Prostate gland (tissue), 2 donors: ENCODE results near the gene PRX. TPM values are rescaled to one million over a fixed set of nuclear protein-coding genes. Genes with fewer than 3 reads are reported as not detected.
"Not testable (repeated sequence)": the region's sequence is repeated elsewhere in the genome, so short reads cannot be mapped to it uniquely, and the experiment has no call there.

Experiments
- DNase-seq: peaks from one replicate; pipeline ENCODE4 v3.0.0-alpha.2; 2019; ENCODE audit warnings: low spot score
- H3K27ac ChIP-seq, 2 donors: fragments of 200-600 bp; sonication (generic); 2 replicates each; pipeline ENCODE4 v1.5.1; 2017 to 2019
- H3K27me3 ChIP-seq: fragments of 200-600 bp; sonication (generic); replicated peaks from 2 replicates; pipeline ENCODE4 v1.5.1; 2019; ENCODE audit not compliant: insufficient read depth
- H3K36me3 ChIP-seq, 2 donors: fragments of 200-600 bp; sonication (generic); 1 replicate in 1 of 2; 2 replicates in 1 of 2; pipeline versions ENCODE4 v1.5.1 to v1.8.1; 2017 to 2019
- H3K4me1 ChIP-seq: fragments of 200-600 bp; sonication (generic); replicated peaks from 2 replicates; pipeline ENCODE4 v1.5.1; 2019
- H3K4me3 ChIP-seq, 2 donors: fragments of 200-600 bp; sonication (generic); 2 replicates each; pipeline ENCODE4 v1.5.1; 2017 to 2019
- H3K9me3 ChIP-seq: fragments of 200-600 bp; sonication (generic); 2 replicates; pipeline ENCODE4 v1.5.1; 2017
- CTCF ChIP-seq, 4 experiments: fragments of 200-600 bp in 2 of 4; fragments of 450-650 bp in 2 of 4; sonication (generic) in 2 of 4; IDR thresholded peaks; 1 replicate in 3 of 4; 2 replicates in 1 of 4; pipeline ENCODE4 v1.5.1; 2016 to 2019; ENCODE audit warnings: antibody characterized with exemption in 4 of 4, mild to moderate bottlenecking in 2 of 4, moderate library complexity in 2 of 4
- POLR2A ChIP-seq: fragments of 450-650 bp; IDR thresholded peaks from one replicate; pipeline ENCODE4 v1.6.1; 2016; ENCODE audit warnings: antibody characterized with exemption, mild to moderate bottlenecking
- POLR2AphosphoS5 ChIP-seq: sonication (generic); formaldehyde crosslinking; IDR thresholded peaks from one replicate; pipeline ENCODE4 v1.6.1; 2017; ENCODE audit warnings: antibody characterized with exemption
- WGBS: methylation state at CpG from one replicate; pipeline ENCODE4 v1.1.5; 2018; 5-methylcytosine and 5-hydroxymethylcytosine counted together
- intact Hi-C: fragments of 100-400 bp; cut with DNase I; formaldehyde crosslinking; loops from one replicate; pipeline ENCODE4 v1.14.2; 2022
- total RNA-seq, 2 donors: library from RNA; depleted of rRNA; stranded (reverse); fragments of >200 nt; gene quantifications; one replicate each; pipeline ENCODE4 v1.1.0, GENCODE V29; 2016

PRX gene
- total RNA-seq, 2 donors from 2014 or later, result 4.1 to 10.7 TPM

GRCh38 chr19:40414542-40415535 is 1.7 kb upstream of the PRX start:
- 76% methylated on average over 21 of the region's 21 CpGs for WGBS
- Histone ChIP-seq H3K4me1 (no peaks in the 10 kb centered on the region), H3K4me3 (no peak overlapping the region), H3K36me3 (no peaks in the 10 kb centered on the region), H3K27ac (no peak overlapping the region), H3K9me3 (no peaks in the 10 kb centered on the region), H3K27me3 (no peaks in the 10 kb centered on the region)
- intact Hi-C loops, result no loop called here
- TF ChIP-seq POLR2AphosphoS5, result no peak
- DNase-seq, result no peak

GRCh38 chr19:40412866-40413265 is 312 bp downstream of the PRX start:
- H3K4me1 ChIP-seq, result no peaks in the 10 kb centered on the region
- 71% methylated on average over 4 of the region's 4 CpGs for WGBS
- DNase-seq, result no peak
- H3K27ac ChIP-seq, result no peak overlapping the region
- TF ChIP-seq POLR2AphosphoS5 (no peak), POLR2A (no peak), CTCF (IDR thresholded peaks at IDR 0.05) (no peak)
- no peaks in the 10 kb centered on the region for H3K36me3 ChIP-seq
- H3K4me3 ChIP-seq, result no peak overlapping the region
- no peaks in the 10 kb centered on the region for H3K27me3 ChIP-seq
- intact Hi-C loops, result no loop called here
- H3K9me3 ChIP-seq, result no peaks in the 10 kb centered on the region

- peak overlapping the region; percentile 7 to 45 for H3K27ac ChIP-seq
- TF ChIP-seq POLR2A (no peak), POLR2AphosphoS5 (no peak), CTCF (IDR thresholded peaks at IDR 0.05) (no peak)
- no peaks in the 10 kb centered on the region for H3K4me1 ChIP-seq
- no peak for DNase-seq
- 80% methylated on average over 8 of the region's 8 CpGs for WGBS
- H3K9me3 ChIP-seq, result no peaks in the 10 kb centered on the region
- no peaks in the 10 kb centered on the region for H3K27me3 ChIP-seq
- no peaks in the 10 kb centered on the region for H3K36me3 ChIP-seq
- intact Hi-C loops, result no loop called here
- no peak overlapping the region for H3K4me3 ChIP-seq
These were observed 1.1 kb downstream of the PRX start for GRCh38 chr19:40411958-40412499.

GRCh38 chr19:40411125-40411842 is 1.9 kb downstream of the PRX start:
- DNase-seq, result no peak
- peak overlapping the region; percentile 7 to 45 for H3K27ac ChIP-seq
- no peaks in the 10 kb centered on the region for H3K36me3 ChIP-seq
- intact Hi-C loops, result no loop called here
- no peaks in the 10 kb centered on the region for H3K27me3 ChIP-seq
- no peaks in the 10 kb centered on the region for H3K4me1 ChIP-seq
- no peak overlapping the region for H3K4me3 ChIP-seq
- no peaks in the 10 kb centered on the region for H3K9me3 ChIP-seq
- 39% methylated on average over 16 of the region's 16 CpGs for WGBS
- TF ChIP-seq POLR2A (peak; percentile 8), POLR2AphosphoS5 (peak; percentile 40), CTCF (IDR thresholded peaks at IDR 0.05) (no peak)

- Histone ChIP-seq H3K4me1 (no peaks in the 10 kb centered on the region), H3K36me3 (no peaks in the 10 kb centered on the region), H3K9me3 (no peaks in the 10 kb centered on the region), H3K4me3 (no peak overlapping the region), H3K27ac (no peak overlapping the region), H3K27me3 (no peaks in the 10 kb centered on the region)
- 79% methylated on average over 9 of the region's 9 CpGs for WGBS
- no peak for DNase-seq
- intact Hi-C loops, result no loop called here
- no peak for TF ChIP-seq CTCF (IDR thresholded peaks at IDR 0.05)
These were observed 3.2 kb downstream of the PRX start for GRCh38 chr19:40410030-40410389.

- H3K9me3 ChIP-seq, H3K36me3 ChIP-seq, H3K4me3 ChIP-seq, H3K27me3 ChIP-seq, intact Hi-C loops, DNase-seq, H3K4me1 ChIP-seq, H3K27ac ChIP-seq: not testable (repeated sequence)
- 85% methylated on average over 8 of the region's 8 CpGs for WGBS
These were observed 4.6 kb downstream of the PRX start for GRCh38 chr19:40408598-40408925.
